ENCODE data around the gene SUPT20HL1. TPM values are rescaled to one million over a fixed set of nuclear protein-coding genes. Genes with fewer than 3 reads are reported as not detected.

SUPT20HL1 gene
- total RNA-seq, 1 experiment from 2014 or later: not detected

GRCh38 chrX:24314019-24314635, 46.3 kb upstream of the SUPT20HL1 start, which contains the start of gene SUPT20HL2:
Gene SUPT20HL2, minus strand, starts transcription at chrX:24314069. Its CDS starts 754 bp downstream, at chrX:24313315.
- H3K27me3 ChIP-seq (replicated peaks; ENCODE audit: insufficient read depth, low read depth, low read length, poor library complexity): peaks cover 18% of the 10 kb centered on the region
- CTCF ChIA-PET: no interaction called here
- DNase-seq (ENCODE audit: low spot score): no peak
- BruUV-seq (replicated peaks): no TSS peak
- H3K4me1 ChIP-seq (ENCODE audit: insufficient read depth, low read length, poor library complexity, severe bottlenecking): no peaks in the 10 kb centered on the region
- H3K36me3 ChIP-seq (ENCODE audit: insufficient read depth, low read length, poor library complexity, severe bottlenecking): no peaks in the 10 kb centered on the region
- H3K4me3 ChIP-seq (ENCODE audit: low read depth, low read length, poor library complexity, severe bottlenecking): no peak within 1 kb of the TSS
- H3K9me3 ChIP-seq (ENCODE audit: low read depth, low read length, poor library complexity, severe bottlenecking): no peaks in the 10 kb centered on the region
- POLR2A ChIA-PET (ENCODE audit: low non-redundant PET): no interaction called here
- TF ChIP-seq EZH2 (IDR thresholded peaks at IDR 0.05; ENCODE audit: borderline replicate concordance, low read depth, low read length, poor library complexity, severe bottlenecking) (no peak), CTCF (conservative IDR thresholded peaks at IDR 0.05; ENCODE audit: low read depth, low read length) (no peak)
- intact Hi-C loops (cut with micrococcal nuclease; ENCODE audit: unreplicated experiment): no loop called here
- H3K27ac ChIP-seq (ENCODE audit: low read depth, low read length, poor library complexity, severe bottlenecking): no peak within 1 kb of the TSS

- H3K36me3 ChIP-seq (ENCODE audit: insufficient read depth, low read length, poor library complexity, severe bottlenecking): no peaks in the 10 kb centered on the region
- H3K4me1 ChIP-seq (ENCODE audit: insufficient read depth, low read length, poor library complexity, severe bottlenecking): no peaks in the 10 kb centered on the region
- no peak overlapping the region for H3K27ac ChIP-seq (ENCODE audit: low read depth, low read length, poor library complexity, severe bottlenecking)
- peaks cover 10% of the 10 kb centered on the region for H3K27me3 ChIP-seq (replicated peaks; ENCODE audit: insufficient read depth, low read depth, low read length, poor library complexity)
- H3K4me3 ChIP-seq (ENCODE audit: low read depth, low read length, poor library complexity, severe bottlenecking): no peak overlapping the region
- no TSS peak for BruUV-seq (replicated peaks)
- no peak for TF ChIP-seq CTCF (conservative IDR thresholded peaks at IDR 0.05; ENCODE audit: low read depth, low read length)
- TF ChIP-seq EZH2 (IDR thresholded peaks at IDR 0.05; ENCODE audit: borderline replicate concordance, low read depth, low read length, poor library complexity, severe bottlenecking): no peak
- CTCF ChIA-PET: no interaction called here
- POLR2A ChIA-PET (ENCODE audit: low non-redundant PET): no interaction called here
- no peak for DNase-seq (ENCODE audit: low spot score)
- H3K9me3 ChIP-seq (ENCODE audit: low read depth, low read length, poor library complexity, severe bottlenecking): no peaks in the 10 kb centered on the region
- intact Hi-C loops (cut with micrococcal nuclease; ENCODE audit: unreplicated experiment): no loop called here
These were observed 44.3 kb upstream of the SUPT20HL1 start for GRCh38 chrX:24316111-24316510.

- no peak for DNase-seq (ENCODE audit: low spot score)
- Histone ChIP-seq H3K4me1 (ENCODE audit: insufficient read depth, low read length, poor library complexity, severe bottlenecking) (no peaks in the 10 kb centered on the region), H3K9me3 (ENCODE audit: low read depth, low read length, poor library complexity, severe bottlenecking) (no peaks in the 10 kb centered on the region), H3K4me3 (ENCODE audit: low read depth, low read length, poor library complexity, severe bottlenecking) (no peak overlapping the region), H3K36me3 (ENCODE audit: insufficient read depth, low read length, poor library complexity, severe bottlenecking) (no peaks in the 10 kb centered on the region), H3K27me3 (replicated peaks; ENCODE audit: insufficient read depth, low read depth, low read length, poor library complexity) (peaks cover 10% of the 10 kb centered on the region), H3K27ac (ENCODE audit: low read depth, low read length, poor library complexity, severe bottlenecking) (no peak overlapping the region)
- BruUV-seq (replicated peaks): no TSS peak
- ChIA-PET CTCF (no interaction called here), POLR2A (ENCODE audit: low non-redundant PET) (no interaction called here)
- intact Hi-C loops (cut with micrococcal nuclease; ENCODE audit: unreplicated experiment): no loop called here
- TF ChIP-seq EZH2 (IDR thresholded peaks at IDR 0.05; ENCODE audit: borderline replicate concordance, low read depth, low read length, poor library complexity, severe bottlenecking) (no peak), CTCF (conservative IDR thresholded peaks at IDR 0.05; ENCODE audit: low read depth, low read length) (no peak)
These were observed 42.9 kb upstream of the SUPT20HL1 start for GRCh38 chrX:24317567-24317966.
